Caco-2 (cell line): Measurements from ENCODE around the gene CEP170B. TPM values are rescaled to one million over a fixed set of nuclear protein-coding genes. Genes with fewer than 3 reads are reported as not detected.

Experiments
- BruUV-seq: library from RNA; stranded (reverse); fragments of 400-500 nt; replicated peaks from 2 replicates; lab custom pipeline; 2021; lab: Mats Ljungman, UMichigan
- CTCF ChIA-PET: fragments of 300-600 bp; sonication (Branson Sonifier 250); formaldehyde crosslinking; loops from one replicate; lab custom pipeline; 2022; ENCODE audit warnings: antibody characterized with exemption; lab: Charles Lee
- POLR2A ChIA-PET: fragments of 300-600 bp; sonication (Branson Sonifier 250); formaldehyde crosslinking; loops from one replicate; lab custom pipeline; 2022; ENCODE audit warnings: antibody characterized with exemption; lab: Charles Lee
- DNase-seq, 2 experiments: peaks; one replicate each; pipeline versions ENCODE4 v3.0.0 to v3.0.0-alpha.2; 2020 to 2022
- H3K27me3 ChIP-seq: replicated peaks from 2 replicates; pipeline ENCODE4 v1.6.0; 2011; ENCODE audit warnings: low read length; ENCODE audit not compliant: control insufficient read depth, insufficient read depth
- H3K36me3 ChIP-seq: 2 replicates; pipeline ENCODE4 v1.5.1; 2011; ENCODE audit warnings: low read length; ENCODE audit not compliant: control insufficient read depth, insufficient read depth
- H3K4me1 ChIP-seq: fragments of 250-450 bp; sonication (Bioruptor Pico); 2 replicates; pipeline ENCODE4 v1.5.1; 2020; ENCODE audit warnings: mild to moderate bottlenecking
- H3K4me3 ChIP-seq: 2 replicates; pipeline ENCODE4 v1.5.1; 2011; ENCODE audit warnings: low read depth, mild to moderate bottlenecking, control low read depth, low read length
- H3K9me3 ChIP-seq: fragments of 250-450 bp; sonication (Bioruptor Pico); 2 replicates; pipeline ENCODE4 v1.5.1; 2020; ENCODE audit warnings: mild to moderate bottlenecking, moderate library complexity
- H3K27ac Mint-ChIP-seq: one replicate; pipeline ENCODE4 v1.8.0; 2022; ENCODE audit warnings: mixed read lengths; ENCODE audit not compliant: unreplicated experiment
- H3K27me3 Mint-ChIP-seq: one replicate; pipeline ENCODE4 v1.8.0; 2022; ENCODE audit warnings: mixed read lengths; ENCODE audit not compliant: insufficient read depth, unreplicated experiment
- H3K36me3 Mint-ChIP-seq: one replicate; pipeline ENCODE4 v1.8.0; 2022; ENCODE audit warnings: mild to moderate bottlenecking, mixed read lengths; ENCODE audit not compliant: insufficient read depth, unreplicated experiment
- H3K4me1 Mint-ChIP-seq: one replicate; pipeline ENCODE4 v1.8.0; 2022; ENCODE audit warnings: low read depth, mixed read lengths; ENCODE audit not compliant: unreplicated experiment
- H3K4me3 Mint-ChIP-seq: one replicate; pipeline ENCODE4 v1.8.0; 2022; ENCODE audit warnings: mild to moderate bottlenecking, moderate library complexity, mixed read lengths; ENCODE audit not compliant: unreplicated experiment
- H3K9me3 Mint-ChIP-seq: one replicate; pipeline ENCODE4 v1.8.0; 2022; ENCODE audit warnings: mixed read lengths; ENCODE audit not compliant: unreplicated experiment
- CTCF ChIP-seq, 2 experiments: fragments of 200-600 bp in 1 of 2; IDR thresholded peaks; 1 replicate in 1 of 2; 2 replicates in 1 of 2; pipeline versions ENCODE4 v1.5.1 to v1.8.0; 2011 to 2022; ENCODE audit warnings: antibody characterized with exemption in 1 of 2, control low read depth in 1 of 2, inconsistent platforms in 1 of 2, low read depth in 1 of 2, low read length in 1 of 2, mild to moderate bottlenecking in 1 of 2, moderate library complexity in 1 of 2; ENCODE audit not compliant: insufficient read depth in 1 of 2, severe bottlenecking in 1 of 2, unreplicated experiment in 1 of 2
- intact Hi-C: fragments of 100-400 bp; cut with micrococcal nuclease; formaldehyde crosslinking; loops from one replicate; pipeline ENCODE4 v1.10.0; 2022; ENCODE audit not compliant: unreplicated experiment
- total RNA-seq: library from RNA; stranded (reverse); gene quantifications from 2 replicates; pipeline ENCODE4 v1.2.3, GENCODE V29; 2022

CEP170B gene
- total RNA-seq, 1 experiment from 2014 or later, result 31.6 TPM

DNA sequence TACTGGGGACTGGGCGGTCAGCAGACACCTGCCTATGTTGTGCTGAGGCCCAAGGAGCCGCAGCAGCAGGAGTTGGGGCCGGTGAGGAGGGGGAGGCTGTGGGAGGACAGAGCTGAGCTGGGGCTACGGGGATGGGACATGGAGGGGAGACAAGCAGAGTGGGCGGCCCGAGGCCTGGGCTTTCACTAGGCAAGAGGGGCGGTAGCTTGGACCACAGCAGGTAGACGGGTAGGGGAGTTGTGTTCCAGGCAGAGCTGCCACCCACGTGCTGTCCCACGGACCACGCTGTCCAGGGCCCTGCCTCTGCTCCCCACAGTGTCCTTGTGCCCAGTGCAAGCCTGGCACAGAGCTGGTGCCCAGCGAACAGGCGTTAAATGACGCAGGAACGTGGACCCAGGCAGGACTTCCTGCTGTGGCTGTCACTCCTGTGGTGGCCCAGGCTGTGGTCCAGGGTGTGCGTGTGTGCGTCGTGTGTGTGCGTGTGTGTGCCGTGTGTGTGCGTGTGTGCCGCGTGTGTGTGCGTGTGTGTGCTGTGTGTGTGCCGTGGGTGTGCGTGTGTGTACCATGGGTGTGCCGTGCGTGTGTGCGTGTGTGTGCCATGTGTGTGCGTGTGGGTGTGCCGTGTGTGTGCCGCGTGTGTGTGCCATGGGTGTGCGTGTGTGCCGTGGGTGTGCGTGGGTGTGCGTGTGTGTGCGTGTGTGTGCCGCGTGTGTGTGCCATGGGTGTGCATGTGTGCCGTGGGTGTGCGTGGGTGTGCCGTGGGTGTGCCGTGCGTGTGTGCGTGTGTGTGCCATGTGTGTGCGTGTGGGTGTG is 6.8 kb downstream of the CEP170B start:
- H3K27me3 ChIP-seq, result no peaks in the 10 kb centered on the region
- intact Hi-C loops, result no loop called here
- no peak for DNase-seq
- no TSS peak for BruUV-seq
- H3K4me1 ChIP-seq, result no peaks in the 10 kb centered on the region
- no peak overlapping the region for H3K4me3 Mint-ChIP-seq
- H3K27ac Mint-ChIP-seq, result no peak overlapping the region
- H3K36me3 ChIP-seq, result no peaks in the 10 kb centered on the region; the same call in 1 of the 2 replicates
- H3K9me3 Mint-ChIP-seq, result no peaks in the 10 kb centered on the region
- ChIA-PET POLR2A (no interaction called here), CTCF (no interaction called here)
- H3K4me3 ChIP-seq, result no peak overlapping the region
- H3K27me3 Mint-ChIP-seq, result no peaks in the 10 kb centered on the region
- no peak for TF ChIP-seq CTCF (IDR thresholded peaks at IDR 0.05; ENCODE audit: insufficient read depth in 1 of 2, low read depth in 1 of 2, low read length in 1 of 2, severe bottlenecking in 1 of 2, unreplicated experiment in 1 of 2)
- H3K9me3 ChIP-seq, result no peaks in the 10 kb centered on the region
- peaks cover 27% of the 10 kb centered on the region for H3K36me3 Mint-ChIP-seq
- H3K4me1 Mint-ChIP-seq, result no peaks in the 10 kb centered on the region

GRCh38 chr14:104872469-104873341 is 7.6 kb downstream of the CEP170B start:
- no peak for TF ChIP-seq CTCF (IDR thresholded peaks at IDR 0.05; ENCODE audit: insufficient read depth in 1 of 2, low read depth in 1 of 2, low read length in 1 of 2, severe bottlenecking in 1 of 2, unreplicated experiment in 1 of 2)
- no peaks in the 10 kb centered on the region for H3K4me1 ChIP-seq
- H3K36me3 ChIP-seq, result no peaks in the 10 kb centered on the region; the same call in 1 of the 2 replicates
- H3K27me3 Mint-ChIP-seq, result no peaks in the 10 kb centered on the region
- ChIA-PET CTCF (no interaction called here), POLR2A (no interaction called here)
- H3K4me1 Mint-ChIP-seq, result no peaks in the 10 kb centered on the region
- no peak overlapping the region for H3K4me3 ChIP-seq
- no peaks in the 10 kb centered on the region for H3K9me3 ChIP-seq
- DNase-seq, result no peak
- no peaks in the 10 kb centered on the region for H3K27me3 ChIP-seq
- H3K9me3 Mint-ChIP-seq, result no peaks in the 10 kb centered on the region
- H3K36me3 Mint-ChIP-seq, result peaks cover 28% of the 10 kb centered on the region
- BruUV-seq, result no TSS peak
- no peak overlapping the region for H3K27ac Mint-ChIP-seq
- H3K4me3 Mint-ChIP-seq, result no peak overlapping the region
- intact Hi-C loops, result no loop called here

DNA sequence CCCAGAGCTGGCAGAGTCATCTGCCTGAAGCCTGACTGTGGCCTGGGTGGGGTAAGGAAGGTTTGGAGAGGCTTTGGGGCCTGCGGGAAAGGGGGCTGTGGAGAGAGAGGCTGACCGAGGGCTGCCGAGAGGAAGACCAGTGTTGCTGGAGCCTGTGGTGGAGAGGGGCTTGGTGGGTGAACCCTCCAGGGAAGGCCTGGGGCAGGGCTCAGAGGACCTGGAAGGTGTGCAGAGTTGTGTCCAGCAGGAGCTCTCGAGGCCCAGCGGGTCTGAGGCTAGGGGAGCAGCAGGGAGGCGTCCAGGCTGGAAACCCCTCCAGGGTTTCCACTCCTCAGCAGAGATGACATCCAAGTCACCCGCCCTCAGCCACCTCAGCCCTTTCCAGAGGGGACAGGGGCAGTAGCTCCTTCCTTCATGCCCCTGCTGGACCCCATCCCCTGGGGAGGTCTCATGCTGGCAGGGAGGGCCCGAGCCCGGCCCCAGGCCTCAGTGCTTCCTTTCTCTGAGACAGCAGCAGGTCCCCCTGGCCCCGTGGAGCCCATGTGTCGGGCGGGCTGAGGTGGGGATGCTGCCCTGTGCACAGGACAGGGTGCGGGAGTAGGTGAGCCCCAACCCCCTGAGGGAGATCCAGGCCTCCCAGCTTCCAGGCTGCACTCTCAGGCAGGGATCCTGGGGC is 8.4 kb downstream of the CEP170B start:
- ChIA-PET POLR2A (no interaction called here), CTCF (interaction anchor here (0.6 kb wide), 1 partner anchor 47 kb away, joined by 3 read pairs; no protein-coding TSS in a partner anchor)
- no peak for DNase-seq
- Histone ChIP-seq H3K4me3 (no peak overlapping the region), H3K9me3 (no peaks in the 10 kb centered on the region), H3K27me3 (no peaks in the 10 kb centered on the region), H3K36me3 (no peaks in the 10 kb centered on the region; the same call in 1 of the 2 replicates), H3K4me1 (no peaks in the 10 kb centered on the region)
- Mint-ChIP-seq H3K27me3 (no peaks in the 10 kb centered on the region), H3K9me3 (no peaks in the 10 kb centered on the region), H3K36me3 (peaks cover 28% of the 10 kb centered on the region), H3K4me1 (no peaks in the 10 kb centered on the region), H3K27ac (no peak overlapping the region), H3K4me3 (no peak overlapping the region)
- no TSS peak for BruUV-seq
- intact Hi-C loops, result no loop called here
- TF ChIP-seq CTCF (IDR thresholded peaks at IDR 0.05; ENCODE audit: insufficient read depth in 1 of 2, low read depth in 1 of 2, low read length in 1 of 2, severe bottlenecking in 1 of 2, unreplicated experiment in 1 of 2), result no peak
